Measurements from ENCODE around the gene HAND2. TPM values are rescaled to one million over a fixed set of nuclear protein-coding genes. Genes with fewer than 3 reads are reported as not detected.

Gene HAND2
- total and polyA plus RNA-seq, 2 of the 8 experiments (the other 6 are each of a cell fraction or from before 2014, with no cell fraction given): 0.05 TPM; not detected in 1

DNA sequence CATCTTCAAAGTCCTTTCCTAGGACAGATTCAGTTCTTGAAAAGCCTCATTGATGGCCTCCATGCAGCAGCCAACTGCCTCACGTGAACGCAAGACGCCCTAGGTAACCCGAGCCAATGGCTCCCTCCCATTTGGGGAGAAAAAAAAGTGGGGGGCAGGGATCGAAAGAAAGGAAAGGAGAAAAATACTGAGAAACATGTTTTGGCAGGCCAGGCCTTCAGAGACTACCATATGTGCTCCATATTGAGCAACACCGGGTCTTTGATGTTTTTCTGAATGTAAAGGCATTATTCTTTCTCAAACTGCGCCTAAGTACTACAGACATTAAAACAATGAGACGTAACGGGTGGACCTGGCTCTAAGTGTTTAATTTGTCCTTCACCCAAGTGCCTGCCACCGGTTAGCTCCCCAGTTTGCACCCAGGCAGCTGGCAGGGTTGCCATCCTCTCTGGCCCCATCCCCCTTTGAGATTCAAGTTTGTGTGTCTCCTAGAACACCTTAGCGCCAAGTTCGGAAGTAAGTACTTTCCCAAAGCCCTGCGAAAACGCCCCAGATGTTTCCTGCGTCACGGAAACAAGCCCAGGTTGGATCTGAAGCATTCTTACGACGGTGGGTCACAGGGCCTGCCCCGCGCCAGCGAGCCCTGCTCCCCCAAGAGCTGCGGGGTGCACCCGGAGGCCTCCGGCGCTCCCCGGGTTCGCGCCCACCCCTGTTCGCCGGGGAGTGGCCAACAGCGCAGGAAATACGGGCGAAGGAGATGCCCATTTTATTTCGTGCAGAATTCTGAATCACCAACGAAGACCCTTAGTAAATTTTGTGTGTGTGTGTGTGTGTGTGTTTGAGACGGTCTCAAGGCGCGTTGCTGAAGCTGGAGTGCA, 30.1 kb downstream of the HAND2 start (continued):
- no peak for TF ChIP-seq RFX5 (IDR thresholded peaks at IDR 0.05; ENCODE audit: borderline replicate concordance, low read depth, low read length)
- TF ChIP-seq, protein P1, sequence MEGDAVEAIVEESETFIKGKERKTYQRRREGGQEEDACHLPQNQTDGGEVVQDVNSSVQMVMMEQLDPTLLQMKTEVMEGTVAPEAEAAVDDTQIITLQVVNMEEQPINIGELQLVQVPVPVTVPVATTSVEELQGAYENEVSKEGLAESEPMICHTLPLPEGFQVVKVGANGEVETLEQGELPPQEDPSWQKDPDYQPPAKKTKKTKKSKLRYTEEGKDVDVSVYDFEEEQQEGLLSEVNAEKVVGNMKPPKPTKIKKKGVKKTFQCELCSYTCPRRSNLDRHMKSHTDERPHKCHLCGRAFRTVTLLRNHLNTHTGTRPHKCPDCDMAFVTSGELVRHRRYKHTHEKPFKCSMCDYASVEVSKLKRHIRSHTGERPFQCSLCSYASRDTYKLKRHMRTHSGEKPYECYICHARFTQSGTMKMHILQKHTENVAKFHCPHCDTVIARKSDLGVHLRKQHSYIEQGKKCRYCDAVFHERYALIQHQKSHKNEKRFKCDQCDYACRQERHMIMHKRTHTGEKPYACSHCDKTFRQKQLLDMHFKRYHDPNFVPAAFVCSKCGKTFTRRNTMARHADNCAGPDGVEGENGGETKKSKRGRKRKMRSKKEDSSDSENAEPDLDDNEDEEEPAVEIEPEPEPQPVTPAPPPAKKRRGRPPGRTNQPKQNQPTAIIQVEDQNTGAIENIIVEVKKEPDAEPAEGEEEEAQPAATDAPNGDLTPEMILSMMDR (IDR thresholded peaks at IDR 0.05; ENCODE audit: control extremely low read depth in 1 of 3, insufficient read depth in 1 of 3, low read depth in 1 of 3, low read length in 3 of 3): no peak
- TF ChIP-seq SUZ12 (IDR thresholded peaks at IDR 0.05; ENCODE audit: low read length): no peak
- no peak for TF ChIP-seq CREB1 (IDR thresholded peaks at IDR 0.05)
- no peak for TF ChIP-seq KDM4A (IDR thresholded peaks at IDR 0.05; ENCODE audit: low read depth, low read length, severe bottlenecking)
- TF ChIP-seq, protein P2, sequence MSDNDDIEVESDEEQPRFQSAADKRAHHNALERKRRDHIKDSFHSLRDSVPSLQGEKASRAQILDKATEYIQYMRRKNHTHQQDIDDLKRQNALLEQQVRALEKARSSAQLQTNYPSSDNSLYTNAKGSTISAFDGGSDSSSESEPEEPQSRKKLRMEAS (IDR thresholded peaks at IDR 0.05): peak; percentile 60; the same call in 1 of the 2 replicates
- no peak for TF ChIP-seq RXRA (IDR thresholded peaks at IDR 0.05; ENCODE audit: insufficient read depth, low read depth, low read length)
- no peak for TF ChIP-seq KDM5A (IDR thresholded peaks at IDR 0.05; ENCODE audit: low read length)
- no peak for TF ChIP-seq TEAD4 (IDR thresholded peaks at IDR 0.05; ENCODE audit: low read depth, low read length)
- peak; percentile 81 for TF ChIP-seq CHD2 (IDR thresholded peaks at IDR 0.05; ENCODE audit: low read length)
- TF ChIP-seq TBP (IDR thresholded peaks at IDR 0.05; ENCODE audit: low read depth, low read length): no peak
- no peak for TF ChIP-seq ZNF274 (IDR thresholded peaks at IDR 0.05; ENCODE audit: borderline replicate concordance, extremely low read depth, low read length)
- TF ChIP-seq EGR1 (IDR thresholded peaks at IDR 0.05; ENCODE audit: borderline replicate concordance, low read depth, low read length): 0 out of 2 replicates have a peak, but pooled peaks have one; percentile 45
- no peak for TF ChIP-seq EZH2 (IDR thresholded peaks at IDR 0.05; ENCODE audit: low read depth, low read length, severe bottlenecking)
- no peak for TF ChIP-seq SP2 (IDR thresholded peaks at IDR 0.05; ENCODE audit: low read length)
- no peak for TF ChIP-seq POU5F1 (IDR thresholded peaks at IDR 0.05; ENCODE audit: low read depth, low read length)
- TF ChIP-seq, protein P3, sequence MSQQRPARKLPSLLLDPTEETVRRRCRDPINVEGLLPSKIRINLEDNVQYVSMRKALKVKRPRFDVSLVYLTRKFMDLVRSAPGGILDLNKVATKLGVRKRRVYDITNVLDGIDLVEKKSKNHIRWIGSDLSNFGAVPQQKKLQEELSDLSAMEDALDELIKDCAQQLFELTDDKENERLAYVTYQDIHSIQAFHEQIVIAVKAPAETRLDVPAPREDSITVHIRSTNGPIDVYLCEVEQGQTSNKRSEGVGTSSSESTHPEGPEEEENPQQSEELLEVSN (IDR thresholded peaks at IDR 0.05): peak; percentile 49
- TF ChIP-seq SIRT6 (IDR thresholded peaks at IDR 0.05; ENCODE audit: low read length): no peak
- TF ChIP-seq TAF7 (optimal IDR thresholded peaks at IDR 0.05; ENCODE audit: borderline replicate concordance, low read depth, low read length): no peak
- TF ChIP-seq YY1 (IDR thresholded peaks at IDR 0.05; ENCODE audit: low read depth, low read length): peak; percentile 73; the same call in 1 of the 2 replicates
- TF ChIP-seq CBX5 (IDR thresholded peaks at IDR 0.05; ENCODE audit: low read depth, low read length): no peak
